ENCODE data around the gene SERPINA6.
"Not testable (repeated sequence)": the region's sequence is repeated elsewhere in the genome, so short reads cannot be mapped to it uniquely, and the experiment has no call there.

SERPINA6 gene

GRCh38 chr14:94291159-94291905 is 31.8 kb downstream of the SERPINA6 start:
- DNase-seq, result no peak

- no peak for DNase-seq
Measured at GRCh38 chr14:94290197-94290596, 32.9 kb downstream of the SERPINA6 start.

GRCh38 chr14:94288610-94289465 is 34.3 kb downstream of the SERPINA6 start:
- no peak for DNase-seq

DNA sequence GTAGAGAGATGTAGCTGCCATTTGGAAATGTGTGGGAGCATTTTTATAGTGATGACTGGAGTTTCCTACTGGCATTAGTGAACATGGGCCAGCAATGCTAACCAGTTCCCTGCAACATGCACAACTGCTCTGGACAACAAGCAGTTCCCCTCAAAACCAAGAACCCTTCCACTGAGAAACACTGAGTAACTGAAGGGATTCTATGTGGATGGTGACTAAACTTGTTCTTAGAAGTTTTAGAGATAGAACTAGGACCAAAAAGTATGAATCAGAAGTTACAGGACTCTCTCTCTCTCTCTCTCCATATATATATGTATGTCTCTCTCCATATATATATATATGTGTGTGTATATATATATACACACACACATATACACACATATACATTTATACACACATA is 38.0 kb downstream of the SERPINA6 start:
- no peak for DNase-seq

GRCh38 chr14:94284221-94284620 is 38.9 kb downstream of the SERPINA6 start:
- DNase-seq, result no peak

- no peak for DNase-seq
Measured at GRCh38 chr14:94282991-94283723, 40.0 kb downstream of the SERPINA6 start.

DNA sequence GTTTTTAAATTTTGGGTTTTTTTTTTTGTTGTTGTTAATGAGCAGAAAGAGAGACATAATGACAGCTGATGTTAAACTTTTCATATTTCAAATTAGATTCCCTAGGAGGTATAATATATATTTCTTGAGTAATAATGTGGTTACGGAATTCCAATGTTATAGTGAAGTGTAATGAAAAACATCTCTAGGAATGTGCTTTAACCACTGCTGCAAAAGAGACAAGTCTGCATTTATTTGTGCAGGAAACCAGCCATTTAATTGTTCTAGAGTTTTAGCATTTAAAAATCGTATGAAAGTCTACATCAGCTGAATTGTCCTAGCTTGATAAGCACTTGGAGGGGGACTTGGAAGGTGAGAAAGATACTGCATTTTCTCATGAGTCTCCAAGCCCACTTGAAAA is 44.4 kb downstream of the SERPINA6 start:
- DNase-seq, result no peak

DNA sequence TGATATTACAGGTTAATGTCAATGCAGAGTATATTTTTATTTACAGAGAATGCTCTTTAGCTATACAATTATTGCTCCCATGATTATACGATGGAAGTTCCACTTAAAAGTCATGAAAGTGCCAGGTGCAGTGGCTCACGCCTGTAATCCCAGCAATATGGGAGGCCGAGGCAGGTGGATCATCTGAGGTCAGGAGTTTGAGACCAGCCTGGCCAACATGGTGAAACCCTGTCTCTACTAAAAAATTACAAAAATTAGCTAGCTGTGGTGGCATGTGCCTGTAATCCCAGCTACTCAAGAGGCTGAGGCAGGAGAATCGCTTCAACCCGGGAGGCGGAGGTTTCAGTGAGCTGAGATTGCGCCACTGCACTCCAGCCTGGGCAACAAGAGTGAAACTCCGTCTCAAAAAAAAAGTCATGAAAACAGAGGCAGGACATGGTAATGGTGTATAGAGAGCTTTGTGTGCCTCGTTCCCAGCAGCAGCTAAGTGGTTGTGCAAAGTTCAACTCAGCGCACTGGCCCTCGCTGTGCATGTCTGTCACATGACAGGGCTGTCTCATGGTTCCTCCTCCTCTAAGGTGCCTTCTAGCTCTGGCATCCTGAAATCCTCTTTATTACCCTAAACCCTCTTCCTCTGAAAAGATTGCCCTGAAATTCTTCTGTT is 46.1 kb downstream of the SERPINA6 start:
- not testable (repeated sequence) for DNase-seq

GRCh38 chr14:94269156-94269555 is 54.0 kb downstream of the SERPINA6 start:
- no peak for DNase-seq

GRCh38 chr14:94268582-94268981 is 54.6 kb downstream of the SERPINA6 start:
- not testable (repeated sequence) for DNase-seq

- DNase-seq, result no peak
Measured at GRCh38 chr14:94267352-94267751, 55.8 kb downstream of the SERPINA6 start.

GRCh38 chr14:94264195-94264594 is 58.9 kb downstream of the SERPINA6 start:
- DNase-seq, result not testable (repeated sequence)
